Measurements from ENCODE around the gene ATG16L2.
A peak's percentile ranks its signal among the peaks of the same experiment; 100 is the strongest.

ATG16L2 gene

GRCh38 chr11:72826191-72826941, 12.2 kb downstream of the ATG16L2 start:
- DNase-seq: no peak

- DNase-seq: no peak
Observed at GRCh38 chr11:72826942-72827480, 12.8 kb downstream of the ATG16L2 start.

GRCh38 chr11:72827656-72828055, 13.4 kb downstream of the ATG16L2 start:
- peak; percentile 21 for DNase-seq

GRCh38 chr11:72828081-72828567, 13.9 kb downstream of the ATG16L2 start:
- DNase-seq: no peak

- DNase-seq: no peak
Observed at GRCh38 chr11:72828692-72829101, 14.5 kb downstream of the ATG16L2 start.

GRCh38 chr11:72829178-72829577, 15.0 kb downstream of the ATG16L2 start:
- DNase-seq: no peak

DNA sequence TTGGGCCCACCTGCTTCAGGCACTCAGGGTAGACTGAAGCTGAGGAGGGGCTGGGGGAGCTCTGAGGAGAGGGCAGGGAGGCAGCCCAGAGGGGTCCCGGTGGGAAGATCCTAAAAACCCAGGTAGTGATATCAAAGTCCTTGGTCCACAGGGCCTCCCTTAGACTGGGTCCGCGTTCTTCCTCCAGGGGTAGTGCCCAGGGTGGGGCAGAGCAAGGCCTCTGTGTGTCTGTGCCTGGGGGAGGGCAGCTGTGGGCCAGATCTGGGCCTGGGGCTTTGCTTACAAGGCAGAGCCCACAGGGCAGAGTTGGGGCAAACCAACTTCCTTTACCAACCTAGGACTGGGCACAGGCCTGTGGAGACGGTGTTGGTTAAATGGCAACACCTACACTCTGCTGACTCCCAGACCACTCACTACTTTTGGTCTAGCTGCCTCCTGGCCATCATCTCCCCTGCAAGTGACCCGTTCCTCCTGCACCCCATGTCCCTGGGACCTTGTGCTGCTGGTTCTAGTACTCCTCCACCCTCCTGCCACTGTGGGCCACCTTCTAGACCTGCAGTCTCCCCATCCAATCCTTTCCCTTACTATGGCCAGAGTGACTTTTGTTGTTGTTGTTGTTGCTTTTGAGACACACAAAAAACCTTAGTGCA, 15.8 kb downstream of the ATG16L2 start:
- no peak for DNase-seq

GRCh38 chr11:72831521-72832300, 17.5 kb downstream of the ATG16L2 start:
- DNase-seq: peak; percentile 59

- no peak for DNase-seq
Observed at GRCh38 chr11:72832301-72833082, 18.3 kb downstream of the ATG16L2 start.

- no peak for DNase-seq
Observed at GRCh38 chr11:72833083-72833733, 19.0 kb downstream of the ATG16L2 start.

- no peak for DNase-seq
Observed at GRCh38 chr11:72833811-72834493, 19.7 kb downstream of the ATG16L2 start.

DNA sequence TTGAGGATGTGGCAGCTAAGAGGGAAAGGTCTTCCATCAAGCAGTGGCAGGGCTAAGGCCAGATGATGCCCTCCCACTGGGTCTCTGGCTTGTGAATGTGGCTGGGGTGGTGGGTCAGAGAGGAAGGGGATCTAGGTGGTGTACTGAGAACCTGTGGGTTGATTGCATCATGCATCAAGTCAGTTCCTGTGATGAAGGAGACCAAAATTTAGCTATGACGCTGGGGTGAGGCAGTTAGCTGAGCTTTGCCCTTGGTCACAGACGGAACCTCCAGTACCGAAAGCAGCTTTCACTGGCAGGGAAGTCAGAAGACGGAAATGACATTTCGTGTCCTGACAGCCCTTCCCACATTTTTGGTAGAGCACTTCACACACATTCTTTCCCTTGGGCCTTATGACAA, 20.7 kb downstream of the ATG16L2 start:
- no peak for DNase-seq

GRCh38 chr11:72836111-72836510, 21.9 kb downstream of the ATG16L2 start:
- DNase-seq: no peak

DNA sequence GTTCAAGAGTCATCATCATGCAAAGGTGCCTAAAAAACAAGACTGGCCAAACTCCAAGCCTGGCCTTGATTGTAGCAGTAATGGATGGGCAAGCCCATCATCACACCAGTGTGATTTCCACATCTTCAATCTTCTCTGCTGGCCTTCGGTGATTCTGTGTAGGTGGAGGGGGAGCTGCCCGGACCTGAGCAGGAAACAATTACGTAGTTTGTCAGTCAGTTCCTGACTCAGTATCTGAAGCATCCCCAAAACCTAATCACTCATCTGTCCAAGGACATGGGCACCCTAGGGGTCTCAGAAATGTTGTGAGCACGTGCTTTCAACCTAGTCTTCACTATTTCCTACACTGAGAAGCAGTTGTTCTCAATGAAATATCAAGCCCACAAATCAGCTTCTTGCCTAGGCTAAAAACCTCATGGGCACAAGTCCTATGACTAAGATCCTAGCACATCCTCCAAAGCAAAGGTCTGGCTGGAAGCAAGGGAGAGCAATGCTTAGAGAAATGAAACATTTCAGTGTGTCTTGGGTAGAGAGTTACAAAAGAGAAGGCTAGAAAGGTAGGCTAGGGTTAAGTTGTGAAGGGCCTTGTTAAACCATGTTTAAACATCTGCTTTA, 24.6 kb downstream of the ATG16L2 start:
- no peak for DNase-seq

DNA sequence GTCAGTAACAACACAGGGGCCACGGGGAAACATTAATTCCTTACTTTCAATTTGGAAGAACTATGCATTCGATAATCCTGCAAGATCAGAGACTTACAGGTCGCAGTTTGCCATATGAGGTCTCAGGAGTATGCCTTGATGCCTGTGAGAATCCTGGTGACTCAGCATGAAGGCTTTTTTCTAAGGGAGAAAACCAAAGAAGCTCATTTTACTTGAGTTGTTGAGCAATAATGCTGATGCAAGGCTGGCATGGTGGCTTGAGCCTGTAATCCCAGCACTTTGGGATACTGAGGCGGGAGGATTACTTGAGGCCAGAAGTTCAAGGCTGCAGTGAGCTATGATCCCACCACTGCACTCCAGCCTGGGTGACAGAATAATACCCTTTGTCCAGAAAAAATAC, 26.6 kb downstream of the ATG16L2 start:
- DNase-seq: no peak

DNA sequence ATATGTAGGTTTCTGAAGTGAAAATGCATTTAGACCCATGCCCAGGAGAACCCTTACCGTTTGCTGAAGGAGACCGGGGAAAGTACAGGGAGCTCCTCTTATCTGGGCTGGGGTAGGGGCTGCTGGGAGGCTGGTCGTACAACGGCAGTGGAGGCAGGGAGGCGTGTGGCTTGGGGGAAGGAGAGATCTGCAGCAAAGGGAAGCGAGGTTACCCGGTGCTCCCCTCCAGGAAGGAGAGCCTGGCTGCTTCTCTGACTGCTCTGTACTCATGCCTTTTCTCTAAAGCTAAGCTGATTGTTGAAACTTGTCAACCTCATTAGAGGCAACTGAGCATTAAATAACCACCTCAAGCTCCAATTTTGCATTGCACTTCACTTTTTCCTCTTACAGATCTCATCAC, 27.2 kb downstream of the ATG16L2 start:
- DNase-seq: no peak

- DNase-seq: no peak
Observed at GRCh38 chr11:72842126-72842525, 27.9 kb downstream of the ATG16L2 start.

GRCh38 chr11:72842653-72843330, 28.6 kb downstream of the ATG16L2 start:
- DNase-seq: no peak

DNA sequence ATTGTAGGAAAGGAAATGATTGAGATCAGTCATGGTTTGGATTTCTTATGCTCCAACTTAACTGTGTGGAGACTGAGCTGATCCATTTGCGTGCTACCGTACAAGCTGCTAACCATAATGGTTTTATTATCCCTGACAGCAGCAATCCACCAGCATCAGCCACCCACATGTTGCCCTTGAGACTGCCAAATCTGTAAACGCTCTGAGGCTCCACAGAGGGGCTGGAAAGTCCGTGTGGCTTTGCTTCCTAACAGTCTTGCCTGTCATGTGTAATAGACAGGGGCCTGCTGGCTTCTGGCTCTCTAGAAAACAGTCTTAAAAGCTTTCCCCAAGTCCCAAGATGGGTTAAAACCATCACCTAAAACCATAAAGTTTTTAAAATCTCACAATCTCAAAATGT, 30.1 kb downstream of the ATG16L2 start:
- no peak for DNase-seq

DNA sequence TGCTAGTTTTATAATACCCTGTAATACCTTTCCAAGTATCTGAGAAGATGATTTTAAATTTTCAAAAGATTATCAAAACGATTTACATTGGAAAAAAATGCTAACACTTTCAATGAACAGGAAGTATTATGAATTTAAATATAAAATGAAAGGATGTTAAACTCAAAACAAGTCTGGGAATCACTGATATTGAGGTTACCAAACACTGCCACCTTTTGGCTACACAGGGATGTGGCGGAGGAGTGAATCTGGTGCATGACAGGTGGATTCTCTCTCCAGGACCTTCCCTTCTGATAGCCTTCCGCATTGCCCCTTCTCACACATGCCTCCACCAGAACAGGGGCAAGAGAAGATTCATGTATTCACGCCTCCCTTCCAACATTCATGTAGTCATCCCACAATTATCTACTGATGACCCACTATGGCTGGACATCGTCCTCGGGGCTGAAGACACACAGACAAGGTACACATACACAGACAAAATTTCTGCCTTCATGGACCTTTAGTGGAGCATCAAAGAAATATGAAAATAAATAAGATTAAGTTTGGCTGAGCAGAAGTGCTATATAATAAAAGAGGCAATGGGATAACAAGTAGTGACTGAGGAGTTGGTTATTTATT, 34.7 kb downstream of the ATG16L2 start:
- peak; percentile 60 for DNase-seq
